Caco-2 (cell line): Measurements from ENCODE around the gene CGRRF1. TPM values are rescaled to one million over a fixed set of nuclear protein-coding genes. Genes with fewer than 3 reads are reported as not detected.

Experiments
- BruUV-seq: library from RNA; stranded (reverse); fragments of 400-500 nt; replicated peaks from 2 replicates; lab custom pipeline; 2021; lab: Mats Ljungman, UMichigan
- CTCF ChIA-PET: fragments of 300-600 bp; sonication (Branson Sonifier 250); formaldehyde crosslinking; loops from one replicate; lab custom pipeline; 2022; ENCODE audit warnings: antibody characterized with exemption; lab: Charles Lee
- POLR2A ChIA-PET: fragments of 300-600 bp; sonication (Branson Sonifier 250); formaldehyde crosslinking; loops from one replicate; lab custom pipeline; 2022; ENCODE audit warnings: antibody characterized with exemption; lab: Charles Lee
- DNase-seq, 2 experiments: peaks; one replicate each; pipeline versions ENCODE4 v3.0.0 to v3.0.0-alpha.2; 2020 to 2022
- H3K27me3 ChIP-seq: replicated peaks from 2 replicates; pipeline ENCODE4 v1.6.0; 2011; ENCODE audit warnings: low read length; ENCODE audit not compliant: control insufficient read depth, insufficient read depth
- H3K36me3 ChIP-seq: 2 replicates; pipeline ENCODE4 v1.5.1; 2011; ENCODE audit warnings: low read length; ENCODE audit not compliant: control insufficient read depth, insufficient read depth
- H3K4me1 ChIP-seq: fragments of 250-450 bp; sonication (Bioruptor Pico); 2 replicates; pipeline ENCODE4 v1.5.1; 2020; ENCODE audit warnings: mild to moderate bottlenecking
- H3K4me3 ChIP-seq: 2 replicates; pipeline ENCODE4 v1.5.1; 2011; ENCODE audit warnings: low read depth, mild to moderate bottlenecking, control low read depth, low read length
- H3K9me3 ChIP-seq: fragments of 250-450 bp; sonication (Bioruptor Pico); 2 replicates; pipeline ENCODE4 v1.5.1; 2020; ENCODE audit warnings: mild to moderate bottlenecking, moderate library complexity
- H3K27ac Mint-ChIP-seq: one replicate; pipeline ENCODE4 v1.8.0; 2022; ENCODE audit warnings: mixed read lengths; ENCODE audit not compliant: unreplicated experiment
- H3K27me3 Mint-ChIP-seq: one replicate; pipeline ENCODE4 v1.8.0; 2022; ENCODE audit warnings: mixed read lengths; ENCODE audit not compliant: insufficient read depth, unreplicated experiment
- H3K36me3 Mint-ChIP-seq: one replicate; pipeline ENCODE4 v1.8.0; 2022; ENCODE audit warnings: mild to moderate bottlenecking, mixed read lengths; ENCODE audit not compliant: insufficient read depth, unreplicated experiment
- H3K4me1 Mint-ChIP-seq: one replicate; pipeline ENCODE4 v1.8.0; 2022; ENCODE audit warnings: low read depth, mixed read lengths; ENCODE audit not compliant: unreplicated experiment
- H3K4me3 Mint-ChIP-seq: one replicate; pipeline ENCODE4 v1.8.0; 2022; ENCODE audit warnings: mild to moderate bottlenecking, moderate library complexity, mixed read lengths; ENCODE audit not compliant: unreplicated experiment
- H3K9me3 Mint-ChIP-seq: one replicate; pipeline ENCODE4 v1.8.0; 2022; ENCODE audit warnings: mixed read lengths; ENCODE audit not compliant: unreplicated experiment
- CTCF ChIP-seq, 2 experiments: fragments of 200-600 bp in 1 of 2; IDR thresholded peaks; 1 replicate in 1 of 2; 2 replicates in 1 of 2; pipeline versions ENCODE4 v1.5.1 to v1.8.0; 2011 to 2022; ENCODE audit warnings: antibody characterized with exemption in 1 of 2, control low read depth in 1 of 2, inconsistent platforms in 1 of 2, low read depth in 1 of 2, low read length in 1 of 2, mild to moderate bottlenecking in 1 of 2, moderate library complexity in 1 of 2; ENCODE audit not compliant: insufficient read depth in 1 of 2, severe bottlenecking in 1 of 2, unreplicated experiment in 1 of 2
- intact Hi-C: fragments of 100-400 bp; cut with micrococcal nuclease; formaldehyde crosslinking; loops from one replicate; pipeline ENCODE4 v1.10.0; 2022; ENCODE audit not compliant: unreplicated experiment
- total RNA-seq: library from RNA; stranded (reverse); gene quantifications from 2 replicates; pipeline ENCODE4 v1.2.3, GENCODE V29; 2022

Gene CGRRF1
- total RNA-seq, 1 experiment from 2014 or later = 12.3 TPM

- TF ChIP-seq CTCF (IDR thresholded peaks at IDR 0.05; ENCODE audit: insufficient read depth in 1 of 2, low read depth in 1 of 2, low read length in 1 of 2, severe bottlenecking in 1 of 2, unreplicated experiment in 1 of 2) = no peak
- Mint-ChIP-seq H3K4me3 (no peak overlapping the region), H3K9me3 (peaks cover 14% of the 10 kb centered on the region), H3K4me1 (peaks cover 6% of the 10 kb centered on the region), H3K27ac (no peak overlapping the region), H3K27me3 (no peaks in the 10 kb centered on the region), H3K36me3 (peaks cover 9% of the 10 kb centered on the region)
- Histone ChIP-seq H3K4me1 (peaks cover 5% of the 10 kb centered on the region), H3K9me3 (peaks cover 7% of the 10 kb centered on the region), H3K36me3 (no peaks in the 10 kb centered on the region), H3K27me3 (no peaks in the 10 kb centered on the region; the same call in 1 of the 2 replicates), H3K4me3 (no peak overlapping the region)
- no TSS peak for BruUV-seq
- intact Hi-C loops = no loop called here
- ChIA-PET POLR2A (no interaction called here), CTCF (no interaction called here)
- no peak for DNase-seq
These were observed 44.1 kb upstream of the CGRRF1 start for GRCh38 chr14:54465654-54466053.

- Mint-ChIP-seq H3K4me1 (peaks cover 11% of the 10 kb centered on the region), H3K27me3 (no peaks in the 10 kb centered on the region), H3K36me3 (peaks cover 16% of the 10 kb centered on the region), H3K27ac (no peak overlapping the region), H3K9me3 (peaks cover 14% of the 10 kb centered on the region), H3K4me3 (no peak overlapping the region)
- POLR2A ChIA-PET = no interaction called here
- H3K4me3 ChIP-seq = no peak overlapping the region
- peaks cover 12% of the 10 kb centered on the region for H3K4me1 ChIP-seq
- intact Hi-C loops = no loop called here
- no peak for DNase-seq
- no peak for TF ChIP-seq CTCF (IDR thresholded peaks at IDR 0.05; ENCODE audit: insufficient read depth in 1 of 2, low read depth in 1 of 2, low read length in 1 of 2, severe bottlenecking in 1 of 2, unreplicated experiment in 1 of 2)
- BruUV-seq = no TSS peak
- H3K27me3 ChIP-seq = no peaks in the 10 kb centered on the region; the same call in 1 of the 2 replicates
- peaks cover 7% of the 10 kb centered on the region for H3K9me3 ChIP-seq
- H3K36me3 ChIP-seq = no peaks in the 10 kb centered on the region
- CTCF ChIA-PET = no interaction called here
These were observed 42.4 kb upstream of the CGRRF1 start for GRCh38 chr14:54467280-54467679.

- no TSS peak for BruUV-seq
- H3K36me3 ChIP-seq = no peaks in the 10 kb centered on the region
- peaks cover 7% of the 10 kb centered on the region for H3K9me3 ChIP-seq
- peak; percentile 44 to 56 for DNase-seq
- H3K4me1 ChIP-seq = peaks cover 29% of the 10 kb centered on the region
- no peak overlapping the region for H3K4me3 Mint-ChIP-seq
- no peaks in the 10 kb centered on the region for H3K27me3 ChIP-seq
- POLR2A ChIA-PET = no interaction called here
- peak overlapping the region; percentile 21 for H3K27ac Mint-ChIP-seq
- CTCF ChIA-PET = no interaction called here
- no peak for TF ChIP-seq CTCF (IDR thresholded peaks at IDR 0.05; ENCODE audit: insufficient read depth in 1 of 2, low read depth in 1 of 2, low read length in 1 of 2, severe bottlenecking in 1 of 2, unreplicated experiment in 1 of 2)
- peaks cover 14% of the 10 kb centered on the region for H3K9me3 Mint-ChIP-seq
- H3K36me3 Mint-ChIP-seq = peaks cover 42% of the 10 kb centered on the region
- intact Hi-C loops = no loop called here
- H3K4me1 Mint-ChIP-seq = peaks cover 11% of the 10 kb centered on the region
- H3K27me3 Mint-ChIP-seq = no peaks in the 10 kb centered on the region
- no peak overlapping the region for H3K4me3 ChIP-seq
These were observed 39.0 kb upstream of the CGRRF1 start for GRCh38 chr14:54470701-54471100.
